Keratinocyte (primary cell): ENCODE data around the gene THUMPD1. TPM values are rescaled to one million over a fixed set of nuclear protein-coding genes. Genes with fewer than 3 reads are reported as not detected.

Source experiments
- DNase-seq: peaks from one replicate; pipeline ENCODE4 v3.0.0-alpha.2; 2011; ENCODE audit warnings: low read depth, missing footprints, low spot score
- FAIRE-seq: peaks from 2 replicates; lab custom pipeline; 2011; peaks lifted over from hg19 to GRCh38; lab: Jason Lieb, UNC
- H2AFZ ChIP-seq: 2 replicates; pipeline ENCODE4 v1.6.0; 2012; ENCODE audit warnings: low read length, control low read depth, inconsistent platforms; ENCODE audit not compliant: control insufficient read depth
- H3K27ac ChIP-seq: 2 replicates; pipeline ENCODE4 v1.5.1; 2011; ENCODE audit warnings: low read length; ENCODE audit not compliant: control insufficient read depth, insufficient read depth
- H3K27me3 ChIP-seq: 3 replicates; pipeline ENCODE4 v1.6.0; 2011; ENCODE audit warnings: low read length; ENCODE audit not compliant: control insufficient read depth, insufficient read depth; ENCODE audit errors: extremely low read depth
- H3K36me3 ChIP-seq, 2 experiments: 2 replicates in 1 of 2; 3 replicates in 1 of 2; pipeline ENCODE4 v1.5.1; 2011; ENCODE audit warnings: low read length in 2 of 2, mild to moderate bottlenecking in 1 of 2; ENCODE audit not compliant: control insufficient read depth in 2 of 2, insufficient read depth in 2 of 2; ENCODE audit errors: extremely low read depth in 1 of 2
- H3K4me1 ChIP-seq: 3 replicates; pipeline ENCODE4 v1.5.1; 2011; ENCODE audit warnings: low read length; ENCODE audit not compliant: control insufficient read depth, insufficient read depth; ENCODE audit errors: extremely low read depth
- H3K4me2 ChIP-seq: 3 replicates; pipeline ENCODE4 v1.6.0; 2011; ENCODE audit warnings: low read depth, low read length; ENCODE audit not compliant: control insufficient read depth, insufficient read depth; ENCODE audit errors: extremely low read depth
- H3K4me3 ChIP-seq, 3 experiments: fragments of 200-600 bp in 1 of 3; sonication (generic) in 1 of 3; 2 replicates in 2 of 3; 3 replicates in 1 of 3; pipeline ENCODE4 v1.5.1; 2011 to 2016; ENCODE audit warnings: low read length in 3 of 3, mild to moderate bottlenecking in 3 of 3, control low read depth in 2 of 3, inconsistent platforms in 1 of 3, low read depth in 1 of 3, mixed read lengths in 1 of 3, mixed run types in 1 of 3, moderate library complexity in 1 of 3; ENCODE audit not compliant: control insufficient read depth in 2 of 3, insufficient read depth in 2 of 3; ENCODE audit errors: extremely low read depth in 1 of 3
- H3K79me2 ChIP-seq: 2 replicates; pipeline ENCODE4 v1.6.0; 2012; ENCODE audit warnings: low read length; ENCODE audit not compliant: control insufficient read depth, insufficient read depth
- H3K9ac ChIP-seq: 3 replicates; pipeline ENCODE4 v1.6.0; 2011; ENCODE audit warnings: low read length; ENCODE audit not compliant: control insufficient read depth, insufficient read depth; ENCODE audit errors: extremely low read depth
- H3K9me1 ChIP-seq: 3 replicates; pipeline ENCODE4 v1.6.0; 2011; ENCODE audit warnings: low read length; ENCODE audit not compliant: control insufficient read depth, insufficient read depth; ENCODE audit errors: extremely low read depth
- H3K9me3 ChIP-seq: 2 replicates; pipeline ENCODE4 v1.5.1; 2012; ENCODE audit warnings: low read depth, low read length; ENCODE audit not compliant: control insufficient read depth
- H4K20me1 ChIP-seq: 3 replicates; pipeline ENCODE4 v1.6.0; 2011; ENCODE audit warnings: low read length; ENCODE audit not compliant: control insufficient read depth, insufficient read depth; ENCODE audit errors: extremely low read depth
- CTCF ChIP-seq, 3 experiments: IDR thresholded peaks in 1 of 3; conservative IDR thresholded peaks in 1 of 3; optimal IDR thresholded peaks in 1 of 3; 2 replicates in 2 of 3; 3 replicates in 1 of 3; pipeline versions ENCODE3 to v1.5.1; 2011; ENCODE audit warnings: low read length in 3 of 3, mild to moderate bottlenecking in 3 of 3, moderate library complexity in 2 of 3, control low read depth in 1 of 3, inconsistent platforms in 1 of 3; ENCODE audit not compliant: insufficient read depth in 2 of 3; ENCODE audit errors: extremely low read depth in 1 of 3
- EZH2 ChIP-seq: IDR thresholded peaks from one replicate; pipeline ENCODE4 v1.6.1; 2012; ENCODE audit warnings: inconsistent platforms, mild to moderate bottlenecking, low read length, moderate library complexity
- dilution Hi-C: fragments of 300-500 bp; cut with MboI; formaldehyde crosslinking; loops from one replicate; pipeline ENCODE4 v1.7.0; 2020; ENCODE audit warnings: low sequenced_read_pairs; ENCODE audit not compliant: extremely low pct_ligation_motif_present
- polyA plus RNA-seq, 5 experiments: library from polyadenylated mRNA; depleted of rRNA in 3 of 5; stranded (reverse) in 3 of 5; stranded (forward) in 1 of 5; unstranded in 1 of 5; fragments of >200 nt; gene quantifications; 1 replicate in 1 of 5; 2 replicates in 3 of 5; 3 replicates in 1 of 5; pipeline versions ENCODE4 v1.2.1 to v1.2.3, GENCODE V29; 2011 to 2012; ENCODE audit warnings: missing spikeins in 2 of 5, low read depth in 1 of 5, low replicate concordance in 1 of 5

THUMPD1 gene
- polyA plus RNA-seq, 1 donor (not counting 4 experiments of a cell fraction or from before 2014, with no cell fraction given), result 25.9 TPM

GRCh38 chr16:20727181-20727580 lies 14.4 kb downstream of the THUMPD1 start:
- H3K79me2 ChIP-seq, result no peaks in the 10 kb centered on the region
- H3K36me3 ChIP-seq, result no peaks in the 10 kb centered on the region
- no peaks in the 10 kb centered on the region for H3K27me3 ChIP-seq
- no peak for DNase-seq
- dilution Hi-C loops, result no loop called here
- H2AFZ ChIP-seq, result no peak overlapping the region
- no peak overlapping the region for H3K9ac ChIP-seq
- H3K4me2 ChIP-seq, result no peak overlapping the region
- no peaks in the 10 kb centered on the region for H4K20me1 ChIP-seq
- no peaks in the 10 kb centered on the region for H3K4me1 ChIP-seq
- H3K9me3 ChIP-seq, result no peaks in the 10 kb centered on the region
- H3K27ac ChIP-seq, result no peak overlapping the region
- TF ChIP-seq CTCF (optimal IDR thresholded peaks at IDR 0.05 in 1 of 3, IDR thresholded peaks at IDR 0.05 in 1 of 3, conservative IDR thresholded peaks at IDR 0.05 in 1 of 3; ENCODE audit: extremely low read depth in 1 of 3, insufficient read depth in 2 of 3, low read length in 3 of 3) (no peak), EZH2 (no peak)
- H3K9me1 ChIP-seq, result no peaks in the 10 kb centered on the region
- FAIRE-seq, result no peak
- no peak overlapping the region for H3K4me3 ChIP-seq

GRCh38 chr16:20726661-20727060 lies 15.0 kb downstream of the THUMPD1 start:
- no peak overlapping the region for H3K9ac ChIP-seq
- dilution Hi-C loops, result no loop called here
- H3K9me1 ChIP-seq, result no peaks in the 10 kb centered on the region
- H2AFZ ChIP-seq, result no peak overlapping the region
- no peaks in the 10 kb centered on the region for H3K4me1 ChIP-seq
- no peak overlapping the region for H3K27ac ChIP-seq
- H3K27me3 ChIP-seq, result no peaks in the 10 kb centered on the region
- no peaks in the 10 kb centered on the region for H3K36me3 ChIP-seq
- H3K9me3 ChIP-seq, result no peaks in the 10 kb centered on the region
- no peak for TF ChIP-seq CTCF (optimal IDR thresholded peaks at IDR 0.05 in 1 of 3, IDR thresholded peaks at IDR 0.05 in 1 of 3, conservative IDR thresholded peaks at IDR 0.05 in 1 of 3; ENCODE audit: extremely low read depth in 1 of 3, insufficient read depth in 2 of 3, low read length in 3 of 3)
- TF ChIP-seq EZH2, result no peak
- DNase-seq (no peak), FAIRE-seq (no peak)
- H3K4me3 ChIP-seq, result no peak overlapping the region
- H3K4me2 ChIP-seq, result no peak overlapping the region
- H3K79me2 ChIP-seq, result no peaks in the 10 kb centered on the region
- H4K20me1 ChIP-seq, result no peaks in the 10 kb centered on the region
